Spleen (tissue), 7 donors: ENCODE results near the gene TMEM232.

Experiments used
- CTCF ChIP-seq, 11 experiments: fragments of 200-600 bp in 7 of 11; fragments of 450-650 bp in 4 of 11; sonication (generic) in 4 of 11; IDR thresholded peaks in 8 of 11; conservative IDR thresholded peaks in 3 of 11; 1 replicate in 7 of 11; 2 replicates in 4 of 11; pipeline versions ENCODE4 v1.4.0 to v1.8.0; 2016 to 2021; ENCODE audit warnings: antibody characterized with exemption in 11 of 11, inconsistent platforms in 4 of 11, mild to moderate bottlenecking in 1 of 11
- POLR2AphosphoS5 ChIP-seq, 3 donors: sonication (generic); formaldehyde crosslinking; IDR thresholded peaks; one replicate each; pipeline ENCODE4 v1.5.1; 2017; ENCODE audit warnings: antibody characterized with exemption in 3 of 3
- donor health status: DM: no; HTN: no; CAD: no; lungs with moderate emphysema.
- donor health status: DM: no; HTN: no; CAD: no.
- donor health status: DM: no; HTN: no; CAD: no.

- TF ChIP-seq CTCF (IDR thresholded peaks at IDR 0.05 in 8 of 11, conservative IDR thresholded peaks at IDR 0.05 in 3 of 11) (no peak), POLR2AphosphoS5 (IDR thresholded peaks at IDR 0.05) (no peak)
These were observed 82.1 kb downstream of the TMEM232 start for GRCh38 chr5:110644357-110644756.
